GM13977 (cell line): ENCODE data around the gene OSBP2.

Source experiments
- DNase-seq: peaks from one replicate; pipeline ENCODE4 v3.0.0; 2012; ENCODE audit warnings: low spot score
- in situ Hi-C: fragments of 300-500 bp; cut with MboI; formaldehyde crosslinking; loops from one replicate; pipeline ENCODE4 v1.12.0; 2022; ENCODE audit warnings: low sequenced_read_pairs, low pct_unique_long_range_greater_than_20kb, mixed read lengths, inconsistent platforms; ENCODE audit not compliant: unreplicated experiment
- TF ChIP-seq, protein P1 (sequence below): IDR thresholded peaks from 2 replicates; pipeline ENCODE4 v1.5.1; 2012; ENCODE audit warnings: mild to moderate bottlenecking, control low read depth; ENCODE audit not compliant: insufficient read depth; ENCODE audit errors: extremely low read depth, missing control alignments

OSBP2 gene

GRCh38 chr22:30751529-30751928, 56.9 kb downstream of the OSBP2 start:
- in situ Hi-C loops = no loop called here
- TF ChIP-seq, protein P1, sequence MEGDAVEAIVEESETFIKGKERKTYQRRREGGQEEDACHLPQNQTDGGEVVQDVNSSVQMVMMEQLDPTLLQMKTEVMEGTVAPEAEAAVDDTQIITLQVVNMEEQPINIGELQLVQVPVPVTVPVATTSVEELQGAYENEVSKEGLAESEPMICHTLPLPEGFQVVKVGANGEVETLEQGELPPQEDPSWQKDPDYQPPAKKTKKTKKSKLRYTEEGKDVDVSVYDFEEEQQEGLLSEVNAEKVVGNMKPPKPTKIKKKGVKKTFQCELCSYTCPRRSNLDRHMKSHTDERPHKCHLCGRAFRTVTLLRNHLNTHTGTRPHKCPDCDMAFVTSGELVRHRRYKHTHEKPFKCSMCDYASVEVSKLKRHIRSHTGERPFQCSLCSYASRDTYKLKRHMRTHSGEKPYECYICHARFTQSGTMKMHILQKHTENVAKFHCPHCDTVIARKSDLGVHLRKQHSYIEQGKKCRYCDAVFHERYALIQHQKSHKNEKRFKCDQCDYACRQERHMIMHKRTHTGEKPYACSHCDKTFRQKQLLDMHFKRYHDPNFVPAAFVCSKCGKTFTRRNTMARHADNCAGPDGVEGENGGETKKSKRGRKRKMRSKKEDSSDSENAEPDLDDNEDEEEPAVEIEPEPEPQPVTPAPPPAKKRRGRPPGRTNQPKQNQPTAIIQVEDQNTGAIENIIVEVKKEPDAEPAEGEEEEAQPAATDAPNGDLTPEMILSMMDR = no peak
- DNase-seq = no peak

DNA sequence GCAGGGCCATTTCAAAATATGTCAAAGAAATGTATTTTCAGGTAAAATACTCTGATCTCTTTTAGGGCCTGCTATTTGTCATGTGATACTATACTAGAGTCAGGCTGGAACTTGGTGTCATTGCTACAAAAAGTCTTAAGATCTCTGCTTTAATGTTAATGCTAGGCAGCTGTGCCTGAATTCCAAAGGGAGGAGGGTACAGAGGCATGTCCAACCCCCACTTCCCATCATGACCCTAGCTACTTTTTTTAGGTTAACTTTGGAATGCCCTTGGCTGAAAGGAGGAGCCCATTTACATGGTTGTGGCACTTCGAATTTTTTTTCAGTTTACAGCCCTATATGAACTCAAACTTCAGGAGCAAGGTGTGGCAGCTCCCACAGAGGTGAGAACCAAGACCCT, 58.1 kb downstream of the OSBP2 start:
- in situ Hi-C loops = no loop called here
- DNase-seq = no peak
- TF ChIP-seq, protein P1 = no peak

GRCh38 chr22:30753701-30754100, 59.0 kb downstream of the OSBP2 start:
- DNase-seq = no peak
- TF ChIP-seq, protein P1 = no peak
- in situ Hi-C loops = no loop called here

- TF ChIP-seq, protein P1 = no peak
- in situ Hi-C loops = no loop called here
- DNase-seq = no peak
Observed at GRCh38 chr22:30754521-30754920, 59.8 kb downstream of the OSBP2 start.

DNA sequence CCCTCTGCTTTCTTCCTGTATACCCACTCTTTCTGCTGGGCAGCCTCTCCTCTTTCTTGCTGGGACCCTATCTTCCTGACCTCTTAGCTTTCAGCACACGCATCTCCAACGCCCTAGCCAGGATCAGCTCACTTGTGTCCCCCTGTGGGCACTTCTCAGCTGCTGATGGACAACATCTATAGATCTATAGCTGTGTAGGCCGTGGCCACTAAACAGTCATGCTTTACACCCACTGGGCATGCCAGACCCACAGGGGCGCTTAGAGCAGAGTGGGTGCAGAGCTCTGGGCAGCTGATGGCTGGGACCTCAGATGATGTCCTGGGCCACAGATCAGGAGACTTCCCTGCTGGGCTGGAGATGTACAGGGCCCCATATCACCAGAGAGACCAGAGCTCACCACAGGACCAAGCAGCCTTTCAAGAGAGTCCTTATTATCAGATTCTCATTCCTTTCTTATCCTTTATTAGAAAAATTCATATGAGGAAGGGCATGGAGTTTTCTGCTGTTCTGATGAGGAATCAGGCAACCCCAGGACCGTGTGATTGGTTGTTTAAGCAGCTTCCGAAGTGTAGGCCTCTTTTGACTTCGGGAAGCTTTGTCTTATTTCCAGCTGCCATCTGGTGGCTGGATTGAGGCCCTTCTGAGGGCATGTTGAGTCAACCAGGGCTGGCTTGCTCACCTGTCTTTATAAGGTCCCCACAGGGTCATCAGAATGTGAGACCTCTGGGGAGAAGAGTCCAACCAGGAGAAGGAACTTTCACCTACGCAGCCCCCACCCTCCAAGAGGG, 60.5 kb downstream of the OSBP2 start:
- in situ Hi-C loops = loop anchor here (5.0 kb wide), 1 partner anchor 118 kb away; the partner anchor contains the start of gene SLC35E4
- DNase-seq = peak; percentile 83
- TF ChIP-seq, protein P1 = peak; percentile 85

DNA sequence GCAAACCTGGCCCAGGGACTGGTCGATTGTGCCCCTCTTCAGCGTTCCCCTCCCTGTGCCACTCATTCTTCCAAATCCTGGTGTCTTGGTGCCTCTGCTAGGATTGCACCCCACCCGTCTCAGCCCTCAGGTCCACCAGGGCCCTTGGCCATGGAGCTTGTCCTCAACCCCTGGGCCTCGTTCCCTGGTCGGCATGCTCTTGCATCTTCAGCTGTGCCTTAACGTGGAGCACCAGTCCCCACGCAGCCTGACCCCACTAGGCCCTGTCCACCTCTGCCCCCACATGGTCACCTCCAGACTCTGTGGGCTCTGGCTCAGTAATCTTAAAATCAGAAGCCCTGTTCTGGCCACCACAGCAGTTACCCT, 61.1 kb downstream of the OSBP2 start:
- no peak for DNase-seq

More for the DNA sequence above, 61.1 kb downstream of the OSBP2 start:
- TF ChIP-seq, protein P1 = no peak
- in situ Hi-C loops = loop anchor here (5.0 kb wide), 1 partner anchor 118 kb away; the partner anchor contains the start of gene SLC35E4
